ENCODE results near the gene ELOB.

The ELOB gene

DNA sequence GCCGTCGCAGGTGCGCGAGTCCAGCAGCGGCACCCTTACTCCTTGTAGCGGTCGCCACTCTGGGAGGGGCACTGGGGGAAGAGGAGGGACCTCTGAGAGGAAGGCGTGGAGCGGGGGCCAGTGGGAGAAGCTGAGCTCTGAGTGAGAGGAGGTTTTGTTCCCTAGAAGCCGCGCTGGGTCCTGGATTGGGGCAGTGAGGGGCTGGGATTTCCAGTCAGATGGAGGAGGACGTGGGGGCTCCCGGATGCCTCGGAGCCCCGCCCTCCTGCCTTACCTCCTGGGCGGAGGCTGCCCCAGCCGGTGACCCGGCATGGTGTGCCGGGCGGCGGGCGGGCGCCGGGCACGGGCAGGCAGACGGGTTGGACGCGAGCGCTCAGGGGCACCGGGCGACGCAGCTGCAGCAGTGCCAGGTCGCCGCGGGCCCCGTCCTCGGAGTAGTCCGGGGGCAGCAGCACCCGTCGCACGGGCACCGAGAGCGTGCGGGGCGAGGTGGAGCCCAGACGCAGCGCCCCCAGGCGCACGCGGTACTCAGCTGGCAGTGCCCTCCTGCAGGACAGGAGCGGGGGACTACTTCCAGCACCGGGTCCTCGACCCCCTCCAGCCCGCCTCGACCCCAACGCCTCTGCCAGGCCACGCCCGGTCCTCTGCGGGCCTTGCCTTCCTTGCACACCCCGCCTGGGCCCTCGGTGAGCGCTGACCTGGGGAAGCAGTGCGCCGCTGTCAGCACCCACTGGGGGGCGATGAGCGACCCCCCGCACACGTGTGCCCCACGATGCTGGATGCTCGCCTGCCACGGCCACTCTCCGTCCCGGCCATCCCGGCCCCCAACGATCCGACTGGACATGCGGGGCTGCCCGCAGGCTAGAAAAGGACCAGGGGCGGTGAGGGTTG is 8.3 kb upstream of the ELOB start:
- TF ChIP-seq, protein P1, sequence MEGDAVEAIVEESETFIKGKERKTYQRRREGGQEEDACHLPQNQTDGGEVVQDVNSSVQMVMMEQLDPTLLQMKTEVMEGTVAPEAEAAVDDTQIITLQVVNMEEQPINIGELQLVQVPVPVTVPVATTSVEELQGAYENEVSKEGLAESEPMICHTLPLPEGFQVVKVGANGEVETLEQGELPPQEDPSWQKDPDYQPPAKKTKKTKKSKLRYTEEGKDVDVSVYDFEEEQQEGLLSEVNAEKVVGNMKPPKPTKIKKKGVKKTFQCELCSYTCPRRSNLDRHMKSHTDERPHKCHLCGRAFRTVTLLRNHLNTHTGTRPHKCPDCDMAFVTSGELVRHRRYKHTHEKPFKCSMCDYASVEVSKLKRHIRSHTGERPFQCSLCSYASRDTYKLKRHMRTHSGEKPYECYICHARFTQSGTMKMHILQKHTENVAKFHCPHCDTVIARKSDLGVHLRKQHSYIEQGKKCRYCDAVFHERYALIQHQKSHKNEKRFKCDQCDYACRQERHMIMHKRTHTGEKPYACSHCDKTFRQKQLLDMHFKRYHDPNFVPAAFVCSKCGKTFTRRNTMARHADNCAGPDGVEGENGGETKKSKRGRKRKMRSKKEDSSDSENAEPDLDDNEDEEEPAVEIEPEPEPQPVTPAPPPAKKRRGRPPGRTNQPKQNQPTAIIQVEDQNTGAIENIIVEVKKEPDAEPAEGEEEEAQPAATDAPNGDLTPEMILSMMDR (conservative IDR thresholded peaks at IDR 0.05) = peak; percentile 33
- no peak overlapping the region for H3K27ac ChIP-seq

DNA sequence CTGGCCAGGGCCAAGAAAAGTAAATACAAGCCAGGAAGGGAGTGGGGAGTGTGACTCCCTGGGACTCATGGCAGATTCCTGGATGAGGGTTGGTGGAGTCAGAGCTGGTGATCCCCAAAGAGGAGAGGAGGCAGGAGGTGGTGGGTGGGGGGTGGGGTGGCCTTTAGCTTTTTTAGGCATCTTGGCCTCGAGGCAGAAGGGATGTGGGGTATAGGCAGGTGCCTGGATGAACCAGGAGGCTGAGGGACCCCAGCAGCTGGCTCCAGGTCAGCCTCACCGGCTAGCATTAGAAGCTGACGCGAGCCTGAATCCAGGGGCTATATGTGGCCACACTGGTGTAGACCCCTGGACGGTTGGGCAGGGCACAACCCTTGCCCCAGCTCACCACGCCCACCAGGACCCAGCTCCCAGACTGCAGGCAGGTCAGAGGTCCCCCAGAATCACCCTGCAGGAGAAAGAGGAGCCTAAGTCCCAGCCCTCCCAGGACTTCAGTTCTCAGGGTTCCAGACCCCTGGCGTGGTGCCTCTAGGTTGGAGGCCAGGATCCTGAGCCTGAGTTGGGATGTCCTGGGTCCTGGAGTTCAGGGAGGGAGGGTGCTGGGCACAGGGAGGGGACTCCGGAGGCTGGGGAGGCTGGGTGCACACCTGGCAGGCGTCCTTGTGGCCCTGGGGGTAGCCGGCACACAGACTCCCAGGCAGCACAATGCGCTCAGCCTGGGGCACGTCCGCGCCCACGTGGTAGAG is 7.4 kb upstream of the ELOB start:
- TF ChIP-seq, protein P1 (conservative IDR thresholded peaks at IDR 0.05) = no peak
- H3K27ac ChIP-seq = no peak overlapping the region

GRCh38 chr16:2783581-2784357 is 6.7 kb upstream of the ELOB start:
- no peak overlapping the region for H3K27ac ChIP-seq
- TF ChIP-seq, protein P1 (conservative IDR thresholded peaks at IDR 0.05) = no peak

DNA sequence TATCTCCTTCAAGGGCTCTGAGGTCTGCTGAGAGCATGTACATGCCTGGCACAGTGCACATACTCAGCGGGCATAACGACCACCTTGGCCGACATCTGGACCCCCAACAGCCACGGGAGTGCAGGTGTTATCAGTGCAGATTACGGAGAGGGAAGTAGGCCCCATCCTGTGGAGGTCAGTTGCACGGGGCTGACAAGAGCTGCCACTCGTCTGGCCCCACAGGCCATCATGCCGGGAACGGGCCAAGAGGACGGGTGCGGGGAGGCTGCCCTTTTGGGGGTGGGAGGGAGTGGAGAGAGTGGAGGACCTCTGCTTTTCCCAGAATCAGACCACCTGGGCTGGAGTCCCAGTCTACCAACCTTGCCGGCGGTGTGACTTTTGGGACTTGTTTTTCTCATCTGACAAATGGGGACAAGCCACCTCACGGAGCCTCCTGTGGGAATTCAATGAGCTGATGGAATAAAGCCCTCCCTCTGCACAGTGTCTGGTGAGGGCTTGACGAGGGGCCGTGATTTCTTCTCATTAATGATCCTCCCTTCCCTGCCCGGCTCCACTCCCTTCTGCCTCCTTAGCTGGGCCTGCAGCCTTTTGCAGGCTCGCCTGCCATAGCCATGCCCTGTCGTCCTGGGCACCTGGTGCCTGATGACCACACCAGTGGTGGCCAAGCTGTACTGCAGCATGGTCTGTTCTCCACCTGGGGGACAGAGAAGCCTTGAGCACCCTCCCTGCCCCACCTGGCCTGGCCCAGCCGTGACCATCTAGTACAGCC is 5.7 kb upstream of the ELOB start:
- H3K27ac ChIP-seq = no peak overlapping the region
- TF ChIP-seq, protein P1 (conservative IDR thresholded peaks at IDR 0.05) = no peak

GRCh38 chr16:2779978-2780898 is 3.2 kb upstream of the ELOB start:
- TF ChIP-seq, protein P1 (conservative IDR thresholded peaks at IDR 0.05) = no peak
- H3K27ac ChIP-seq = no peak overlapping the region

DNA sequence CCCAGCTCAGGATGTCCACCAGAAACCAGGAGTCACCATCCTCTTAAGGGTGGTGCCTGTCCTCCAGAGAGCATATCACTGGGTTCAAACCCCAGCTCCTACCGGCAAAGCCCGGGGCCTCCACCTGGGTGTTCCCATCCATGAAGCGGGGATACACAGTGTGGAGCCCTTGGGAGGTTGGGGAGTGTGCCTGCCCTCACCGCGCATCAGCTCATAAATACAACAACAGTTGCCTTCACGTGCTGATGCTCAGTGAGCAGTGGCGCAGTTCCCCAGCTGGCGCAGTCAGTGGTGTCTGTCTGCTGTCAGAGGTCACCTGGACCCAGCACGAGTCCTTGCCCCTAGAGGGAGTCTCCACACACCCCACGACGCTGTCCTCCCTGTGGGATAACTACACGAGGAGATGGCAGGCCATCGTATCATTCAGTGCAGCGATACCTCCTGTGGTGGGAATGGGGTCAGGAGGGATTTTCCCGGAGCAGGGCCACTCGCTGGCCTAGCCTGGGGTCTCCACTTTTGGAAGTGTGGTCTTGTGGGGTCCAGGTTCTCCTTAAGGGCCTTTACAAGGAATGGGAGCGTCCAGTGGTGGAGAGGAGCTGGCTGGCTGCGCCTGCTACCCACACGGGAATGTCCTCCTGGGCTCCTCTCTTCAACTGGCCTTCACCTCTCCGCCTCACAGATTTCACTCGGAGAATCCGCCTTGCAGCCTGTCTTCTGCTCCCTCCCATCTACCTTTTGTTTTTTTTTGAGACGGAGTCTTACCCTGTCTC is 2.3 kb upstream of the ELOB start:
- TF ChIP-seq, protein P1 (conservative IDR thresholded peaks at IDR 0.05) = no peak
- H3K27ac ChIP-seq = no peak overlapping the region

Measured in VCaP (cell line).